IMR-90 (cell line): ENCODE data around the gene DRC7. TPM values are rescaled to one million over a fixed set of nuclear protein-coding genes. Genes with fewer than 3 reads are reported as not detected.

Source experiments
- ATAC-seq: fragments of 200-7000 bp; cut with Tn5 transposase; 2 replicates; pipeline ENCODE4 v1.9.1; 2020; ENCODE audit warnings: low read depth, mild to moderate bottlenecking, moderate library complexity
- BruUV-seq: library from RNA; stranded (reverse); fragments of 400-500 nt; replicated peaks from 2 replicates; lab custom pipeline; 2021; lab: Mats Ljungman, UMichigan
- CTCF ChIA-PET: fragments of 300-600 bp; formaldehyde crosslinking; extraction: SDS; loops from one replicate; lab custom pipeline; 2021; ENCODE audit warnings: antibody characterized with exemption; lab: Yijun Ruan, JAX
- POLR2A ChIA-PET: fragments of 300-600 bp; sonication (Branson Sonifier 250); formaldehyde crosslinking; loops from one replicate; lab custom pipeline; 2022; ENCODE audit warnings: antibody characterized with exemption; ENCODE audit not compliant: unreplicated experiment; lab: Charles Lee
- DNase-seq: peaks from one replicate; pipeline ENCODE4 v3.0.0; 2013
- H2AFZ ChIP-seq: replicated peaks from 2 replicates; pipeline ENCODE3; 2013; ENCODE audit warnings: low read length, mild to moderate bottlenecking; ENCODE audit not compliant: poor library complexity
- H2AK5ac ChIP-seq: 2 replicates; pipeline ENCODE4 v1.6.1; 2013; ENCODE audit warnings: low read depth, low read length, inconsistent platforms
- H2AK9ac ChIP-seq: replicated peaks from 2 replicates; pipeline ENCODE3; 2013; ENCODE audit warnings: mild to moderate bottlenecking, low read depth, low read length, moderate library complexity; ENCODE audit not compliant: poor library complexity
- H2BK120ac ChIP-seq: 2 replicates; pipeline ENCODE4 v1.6.1; 2013; ENCODE audit warnings: low read depth, low read length, inconsistent platforms
- H2BK15ac ChIP-seq: 3 replicates; pipeline ENCODE4 v1.6.1; 2013; ENCODE audit warnings: low read depth, low read length, inconsistent platforms
- H2BK20ac ChIP-seq: 2 replicates; pipeline ENCODE4 v1.6.1; 2013; ENCODE audit warnings: low read depth, mild to moderate bottlenecking, inconsistent platforms, low read length, moderate library complexity
- H2BK5ac ChIP-seq: 2 replicates; pipeline ENCODE4 v1.6.1; 2013; ENCODE audit warnings: mild to moderate bottlenecking, low read depth, low read length, inconsistent platforms; ENCODE audit not compliant: poor library complexity, severe bottlenecking
- H3K14ac ChIP-seq: replicated peaks from 2 replicates; pipeline ENCODE4 v1.6.1; 2013; ENCODE audit warnings: low read depth, low read length, inconsistent platforms
- H3K18ac ChIP-seq: 2 replicates; pipeline ENCODE4 v1.6.1; 2013; ENCODE audit warnings: low read depth, low read length, control low read depth
- H3K23ac ChIP-seq: 2 replicates; pipeline ENCODE4 v1.6.1; 2013; ENCODE audit warnings: low read depth, low read length, inconsistent platforms
- H3K27ac ChIP-seq: 2 replicates; pipeline ENCODE4 v1.5.1; 2013; ENCODE audit warnings: mild to moderate bottlenecking, control low read depth, low read length; ENCODE audit not compliant: insufficient read depth
- H3K27me3 ChIP-seq: 2 replicates; pipeline ENCODE4 v1.6.1; 2013; ENCODE audit warnings: low read length; ENCODE audit not compliant: control insufficient read depth, insufficient read depth
- H3K36me3 ChIP-seq: 2 replicates; pipeline ENCODE4 v1.6.1; 2013; ENCODE audit warnings: low read length, mixed read lengths; ENCODE audit not compliant: control insufficient read depth, insufficient read depth
- H3K4ac ChIP-seq: 2 replicates; pipeline ENCODE4 v1.6.1; 2013; ENCODE audit warnings: low read depth, low read length, inconsistent platforms
- H3K4me1 ChIP-seq: 2 replicates; pipeline ENCODE4 v1.6.1; 2013; ENCODE audit warnings: low read length, mixed read lengths; ENCODE audit not compliant: control insufficient read depth, insufficient read depth
- H3K4me2 ChIP-seq: 2 replicates; pipeline ENCODE4 v1.6.1; 2013; ENCODE audit warnings: low read depth, mild to moderate bottlenecking, control low read depth, low read length, moderate library complexity
- H3K4me3 ChIP-seq: 2 replicates; pipeline ENCODE4 v1.5.1; 2013; ENCODE audit warnings: low read depth, mild to moderate bottlenecking, control low read depth, low read length, moderate library complexity; ENCODE audit not compliant: insufficient read depth
- H3K56ac ChIP-seq: 2 replicates; pipeline ENCODE4 v1.6.1; 2013; ENCODE audit warnings: low read length, inconsistent platforms; ENCODE audit not compliant: insufficient read depth; ENCODE audit errors: extremely low read depth
- H3K79me1 ChIP-seq, 2 experiments: 2 replicates each; pipeline ENCODE4 v1.6.1; 2013; ENCODE audit warnings: low read length in 2 of 2, inconsistent platforms in 1 of 2, low read depth in 1 of 2
- H3K9ac ChIP-seq: 2 replicates; pipeline ENCODE4 v1.6.1; 2013; ENCODE audit warnings: low read depth, low read length, control low read depth
- H3K9me1 ChIP-seq: 2 replicates; pipeline ENCODE4 v1.6.1; 2013; ENCODE audit warnings: low read length, inconsistent platforms; ENCODE audit not compliant: insufficient read depth
- H3K9me3 ChIP-seq: 2 replicates; pipeline ENCODE4 v1.6.1; 2013; ENCODE audit warnings: low read length; ENCODE audit not compliant: control insufficient read depth, insufficient read depth
- H4K20me1 ChIP-seq: 2 replicates; pipeline ENCODE4 v1.6.1; 2013; ENCODE audit warnings: low read length, inconsistent platforms; ENCODE audit not compliant: insufficient read depth
- H4K5ac ChIP-seq: 2 replicates; pipeline ENCODE4 v1.6.1; 2013; ENCODE audit warnings: mild to moderate bottlenecking, low read depth, low read length, control low read depth
- H4K8ac ChIP-seq, 2 experiments: 2 replicates each; pipeline ENCODE4 v1.6.1; 2013; ENCODE audit warnings: low read depth in 2 of 2, low read length in 2 of 2, control low read depth in 1 of 2, inconsistent platforms in 1 of 2
- H4K91ac ChIP-seq: 2 replicates; pipeline ENCODE4 v1.6.1; 2013; ENCODE audit warnings: low read depth, low read length, inconsistent platforms; ENCODE audit not compliant: insufficient read depth
- BHLHE40 ChIP-seq: fragments of 150-350 bp; IDR thresholded peaks from 2 replicates; pipeline ENCODE4 v1.6.1; 2016; ENCODE audit warnings: mild to moderate bottlenecking, low read depth, low read length
- CEBPB ChIP-seq: IDR thresholded peaks from 2 replicates; pipeline ENCODE4 v1.6.1; 2012; ENCODE audit warnings: low read depth, low read length, improper control_type of control experiment
- CHD1 ChIP-seq: IDR thresholded peaks from 2 replicates; pipeline ENCODE4 v1.6.1; 2012; ENCODE audit warnings: low read depth, low read length, improper control_type of control experiment
- CTCF ChIP-seq: conservative IDR thresholded peaks from 2 replicates; pipeline ENCODE4 v1.5.1; 2012; ENCODE audit warnings: mild to moderate bottlenecking, low read depth, low read length, improper control_type of control experiment
- ELK1 ChIP-seq: fragments of 150-350 bp; IDR thresholded peaks from 2 replicates; pipeline ENCODE4 v1.6.1; 2016; ENCODE audit warnings: low read depth, mild to moderate bottlenecking, low read length, moderate library complexity, borderline replicate concordance
- FOS ChIP-seq: fragments of 150-350 bp; IDR thresholded peaks from 2 replicates; pipeline ENCODE4 v1.6.1; 2016; ENCODE audit warnings: low read depth, low read length
- MAFK ChIP-seq: IDR thresholded peaks from 2 replicates; pipeline ENCODE4 v1.6.1; 2012; ENCODE audit warnings: low read depth, low read length, improper control_type of control experiment
- MAZ ChIP-seq: IDR thresholded peaks from 2 replicates; pipeline ENCODE4 v1.6.1; 2012; ENCODE audit warnings: low read depth, mild to moderate bottlenecking, low read length, improper control_type of control experiment, moderate library complexity, borderline replicate concordance
- MXI1 ChIP-seq: IDR thresholded peaks from 2 replicates; pipeline ENCODE4 v1.6.1; 2012; ENCODE audit warnings: low read depth, mild to moderate bottlenecking, low read length, moderate library complexity, borderline replicate concordance
- NFE2L2 ChIP-seq: fragments of 150-350 bp; IDR thresholded peaks from 2 replicates; pipeline ENCODE4 v1.6.1; 2016; ENCODE audit warnings: low read depth, mild to moderate bottlenecking, low read length
- POLR2A ChIP-seq: IDR thresholded peaks from 2 replicates; pipeline ENCODE4 v1.6.1; 2012; ENCODE audit warnings: mild to moderate bottlenecking, low read depth, low read length
- RAD21 ChIP-seq: IDR thresholded peaks from 2 replicates; pipeline ENCODE4 v1.6.1; 2012; ENCODE audit warnings: low read length, improper control_type of control experiment
- RCOR1 ChIP-seq: IDR thresholded peaks from 2 replicates; pipeline ENCODE4 v1.6.1; 2012; ENCODE audit warnings: mild to moderate bottlenecking, low read length, improper control_type of control experiment; ENCODE audit not compliant: insufficient replicate concordance
- RFX5 ChIP-seq: IDR thresholded peaks from 2 replicates; pipeline ENCODE4 v1.8.0; 2012; ENCODE audit warnings: low read depth, mild to moderate bottlenecking, low read length, moderate library complexity
- SMC3 ChIP-seq: fragments of 150-350 bp; IDR thresholded peaks from 2 replicates; pipeline ENCODE4 v1.6.1; 2016; ENCODE audit warnings: low read depth, mild to moderate bottlenecking, antibody characterized with exemption, low read length, moderate library complexity
- WGBS, 2 experiments: methylation state at CpG; one replicate each; pipeline versions ENCODE4 v1.1.5 to v1.1.7; 2013; ENCODE audit warnings: missing lambda C conversion rate in 2 of 2; ENCODE audit not compliant: insufficient read length in 1 of 2; ENCODE audit errors: extremely low coverage in 2 of 2; 5-methylcytosine and 5-hydroxymethylcytosine counted together
- dilution Hi-C: fragments of 300-500 bp; cut with HindIII; formaldehyde crosslinking; loops from one replicate; pipeline ENCODE4 v1.14.3; 2018; ENCODE audit warnings: low sequenced_read_pairs; ENCODE audit not compliant: unreplicated experiment
- in situ Hi-C: fragments of 300-500 bp; cut with MboI; formaldehyde crosslinking; loops from 3 replicates; pipeline ENCODE4 v1.14.3; 2019; ENCODE audit warnings: low sequenced_read_pairs, inconsistent platforms, mixed read lengths
- intact Hi-C: fragments of 100-400 bp; cut with micrococcal nuclease; formaldehyde crosslinking; loops from 2 replicates; pipeline ENCODE4 v1.10.0; 2022
- polyA plus RNA-seq, 3 experiments: library from polyadenylated mRNA; depleted of rRNA; stranded (reverse); fragments of >200 nt; gene quantifications; 2 replicates each; pipeline ENCODE4 v1.2.3, GENCODE V29; 2012; ENCODE audit warnings: low replicate concordance in 1 of 3
- total RNA-seq: library from RNA; depleted of rRNA; stranded (reverse); fragments of >200 nt; gene quantifications from 2 replicates; pipeline ENCODE4 v1.2.3, GENCODE V29; 2012

Gene DRC7
- total and polyA plus RNA-seq, 2 of the 4 experiments (the other 2 are of a cell fraction): not detected

GRCh38 chr16:57742543-57742942, 47.9 kb downstream of the DRC7 start:
- Histone ChIP-seq H2BK5ac (no peak overlapping the region), H3K4ac (no peak overlapping the region), H4K20me1 (no peaks in the 10 kb centered on the region), H4K5ac (no peak overlapping the region), H4K8ac (no peak overlapping the region), H3K4me2 (no peak overlapping the region), H3K9ac (no peak overlapping the region), H3K18ac (no peak overlapping the region), H3K27me3 (no peaks in the 10 kb centered on the region), H3K4me3 (no peak overlapping the region), H4K91ac (no peak overlapping the region), H2BK15ac (no peak overlapping the region), H3K9me3 (no peaks in the 10 kb centered on the region), H2AK5ac (no peak overlapping the region), H2AFZ (no peak overlapping the region), H3K14ac (no peak overlapping the region), H2AK9ac (no peak overlapping the region), H3K56ac (no peak overlapping the region), H3K4me1 (peaks cover under 1% of the 10 kb centered on the region; the same call in 1 of the 2 replicates), H3K23ac (no peak overlapping the region), H2BK20ac (no peak overlapping the region), H2BK120ac (no peak overlapping the region), H3K27ac (no peak overlapping the region), H3K9me1 (no peaks in the 10 kb centered on the region), H3K36me3 (peaks cover 5% of the 10 kb centered on the region), H3K79me1 (peaks cover 0 to under 1% of the 10 kb centered on the region in 2 experiments; a peak in 1 of 4 replicates)
- no TSS peak for BruUV-seq
- ATAC-seq (no peak), DNase-seq (no peak)
- ChIA-PET CTCF (no interaction called here), POLR2A (no interaction called here)
- WGBS, 2 experiments: no CpG with 5 or more reads among the region's 4 CpGs
- intact Hi-C loops (no loop called here), in situ Hi-C loops (no loop called here), dilution Hi-C loops (no loop called here)
- TF ChIP-seq NFE2L2 (no peak), ELK1 (no peak), RAD21 (no peak), CTCF (no peak), MXI1 (no peak), FOS (no peak), BHLHE40 (no peak), SMC3 (no peak), CHD1 (no peak), MAFK (no peak), POLR2A (no peak), RFX5 (no peak), RCOR1 (no peak), MAZ (no peak), CEBPB (no peak)
